Stimulated activated CD4-positive, alpha-beta T cell treated with anti-CD3 and anti-CD28 coated beads, TNF-alpha, amount 100 ng/mL, for 24 hours (primary cell): ENCODE measurements around the gene DAPK2.

Experiments used
- DNase-seq, 3 experiments: peaks; one replicate each; pipeline ENCODE4 v3.0.0-alpha.2; 2020; ENCODE audit warnings: low read depth in 3 of 3

Gene DAPK2

GRCh38 chr15:63870487-63871209 is 175.6 kb downstream of the DAPK2 start:
- DNase-seq, result no peak

GRCh38 chr15:63870043-63870394 is 176.3 kb downstream of the DAPK2 start:
- no peak for DNase-seq

DNA sequence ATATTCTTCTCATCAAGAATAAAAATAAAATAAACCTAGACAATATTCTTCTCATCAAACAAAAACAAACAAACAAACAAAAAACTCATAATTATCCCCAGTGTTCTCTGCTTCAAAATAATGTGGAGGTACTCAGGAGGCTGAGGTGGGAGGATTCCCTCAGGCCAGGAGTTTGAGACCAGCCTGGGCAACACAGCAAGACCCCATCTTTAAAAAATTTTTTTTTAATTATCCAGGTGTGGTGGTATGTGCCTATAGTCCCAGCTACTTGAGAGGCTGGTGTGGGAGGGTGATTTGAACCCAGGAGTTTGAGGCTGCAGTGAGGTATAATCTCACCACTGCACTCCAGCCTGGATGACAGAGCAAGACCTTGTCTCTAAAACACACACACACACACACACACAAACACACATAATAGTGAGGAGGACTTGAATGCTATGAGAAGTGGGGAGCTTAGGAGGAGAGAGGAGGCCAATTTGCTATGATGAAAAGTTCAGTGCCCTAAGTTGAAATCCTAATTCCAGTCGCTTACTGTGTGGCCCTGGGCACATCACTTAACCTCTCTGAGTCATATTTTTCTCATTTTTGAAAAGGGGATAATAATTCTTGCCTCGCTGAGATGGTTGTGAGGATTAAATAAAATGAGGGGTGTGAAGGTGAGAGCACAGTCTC is 176.8 kb downstream of the DAPK2 start:
- no peak for DNase-seq

DNA sequence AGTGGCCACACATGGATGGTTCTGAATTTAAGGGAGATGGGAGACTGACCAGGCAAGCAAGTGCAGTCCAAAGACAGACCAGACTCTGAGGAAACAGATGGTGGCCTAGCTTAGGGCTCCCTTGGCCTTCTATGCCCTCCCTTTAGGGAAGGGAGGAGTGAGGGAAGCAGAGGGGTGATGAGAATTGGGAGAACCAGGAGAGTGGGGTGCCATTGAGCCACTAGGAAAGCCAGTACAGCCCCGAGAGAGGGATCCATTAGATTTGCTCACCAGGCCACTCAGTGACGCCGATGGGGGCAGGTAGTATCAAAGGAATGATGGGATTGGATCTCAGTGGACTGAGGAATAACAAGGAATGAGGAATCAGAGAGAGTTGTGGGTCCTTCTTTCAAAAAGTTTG is 182.1 kb downstream of the DAPK2 start:
- no peak for DNase-seq

GRCh38 chr15:63861946-63862517 is 184.3 kb downstream of the DAPK2 start:
- DNase-seq, result no peak

DNA sequence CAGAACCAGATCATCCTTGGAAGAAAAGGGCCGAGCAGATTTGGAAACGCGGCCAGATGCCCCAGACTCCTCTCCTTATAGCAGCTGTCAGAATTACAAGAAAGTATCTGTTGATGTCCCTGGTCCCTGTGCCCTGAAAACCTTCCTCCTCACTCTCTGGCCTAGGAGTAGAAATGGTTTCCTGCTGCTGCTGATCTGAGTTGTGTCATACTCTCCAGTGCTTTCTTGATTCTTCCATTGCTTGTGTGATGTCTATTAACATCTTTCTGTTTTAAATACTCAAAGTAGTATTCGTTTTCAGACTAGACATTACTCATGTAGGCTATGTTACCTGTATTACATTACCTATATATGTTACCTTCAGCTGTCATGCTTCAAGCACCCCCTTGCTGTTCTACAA is 185.7 kb downstream of the DAPK2 start:
- no peak for DNase-seq

DNA sequence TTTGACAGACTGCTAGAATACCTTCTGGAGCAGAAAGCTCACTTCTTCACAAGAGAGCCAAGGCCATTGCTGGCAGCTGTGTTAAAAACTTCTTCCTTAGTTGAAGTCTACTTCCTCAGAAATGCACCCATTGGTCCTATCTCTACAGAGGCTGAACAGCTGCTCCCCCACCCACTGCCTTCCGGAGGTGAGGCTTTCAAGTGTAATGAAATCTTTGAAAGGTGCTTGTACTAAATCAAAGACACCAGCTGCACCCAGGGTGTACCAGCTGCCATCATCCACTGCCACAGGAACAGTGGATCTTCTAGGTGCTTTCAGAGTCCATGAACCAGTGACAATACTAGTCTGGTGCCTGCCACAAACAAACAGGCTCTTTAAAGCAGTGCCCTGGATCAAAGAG is 186.1 kb downstream of the DAPK2 start:
- DNase-seq, result peak; percentile 6 to 44 (median 9)

GRCh38 chr15:63858881-63859280 is 187.4 kb downstream of the DAPK2 start:
- no peak for DNase-seq

DNA sequence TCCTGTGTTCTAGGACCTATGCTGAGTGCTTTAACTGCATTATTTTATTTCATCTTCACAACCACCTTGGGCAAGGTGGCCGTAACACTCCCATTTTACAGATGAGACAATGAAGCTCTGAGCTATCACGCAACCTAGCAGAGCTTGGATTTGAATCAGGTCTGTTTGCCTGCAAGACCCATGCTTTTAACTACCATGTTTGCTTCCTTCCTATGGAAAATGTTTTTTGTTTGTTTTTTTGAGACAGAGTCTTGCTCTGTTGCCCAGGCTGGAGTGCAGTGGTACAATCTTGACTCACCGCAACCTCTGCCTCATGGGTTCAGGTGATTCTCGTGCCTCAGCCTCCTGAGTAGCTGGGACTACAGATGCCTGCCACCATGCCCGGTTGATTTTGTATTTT is 187.8 kb downstream of the DAPK2 start:
- no peak for DNase-seq

- no peak for DNase-seq
Measured at GRCh38 chr15:63857461-63857856, 188.8 kb downstream of the DAPK2 start.
